ENCODE results near the gene SLC25A51.

The SLC25A51 gene

GRCh38 chr9:37839496-37840461 lies 64.1 kb downstream of the SLC25A51 start:
- DNase-seq = no peak

Measured in hypothalamus (tissue), 51 donors.